ENCODE measurements around the gene CBLIF. TPM values are rescaled to one million over a fixed set of nuclear protein-coding genes. Genes with fewer than 3 reads are reported as not detected.

Gene CBLIF
- total RNA-seq, 2 experiments from 2014 or later = not detected

DNA sequence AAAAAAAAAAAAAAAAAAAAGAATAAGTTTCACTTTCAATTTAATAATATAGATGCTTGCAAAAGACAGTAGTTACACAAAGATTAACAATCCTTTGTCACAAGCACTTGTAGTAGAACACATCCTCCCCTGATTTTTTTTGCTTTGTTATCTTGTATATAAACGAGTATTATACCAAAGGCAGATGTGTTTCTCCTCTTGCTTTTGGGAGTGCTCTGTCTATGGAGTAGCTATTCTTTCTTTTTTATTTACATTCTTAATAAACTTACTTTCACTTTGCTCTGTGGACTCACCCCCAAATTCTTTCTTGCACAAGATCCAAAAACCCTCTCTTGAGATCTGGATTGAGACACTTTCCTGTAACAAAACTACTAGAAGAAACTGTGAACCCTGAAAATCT, 31.3 kb downstream of the CBLIF start:
- Mint-ChIP-seq H3K4me3 (no peak overlapping the region), H3K9me3 (peaks cover 6% of the 10 kb centered on the region), H3K36me3 (ENCODE audit: low read depth) (peaks cover 13% of the 10 kb centered on the region), H3K27me3 (peaks cover 3% of the 10 kb centered on the region), H3K27ac (peak overlapping the region; percentile 39), H3K4me1 (ENCODE audit: low read depth) (peaks cover 37% of the 10 kb centered on the region)
- Histone ChIP-seq H3K27ac (ENCODE audit: low read depth in 1 of 2, low read length in 2 of 2) (no peak overlapping the region), H3K4me3 (ENCODE audit: low read length) (peak overlapping the region; percentile 16), H3K9me3 (ENCODE audit: control insufficient read depth in 1 of 2, insufficient read depth in 1 of 2, low read length in 2 of 2) (no peaks in the 10 kb centered on the region), H3K27me3 (ENCODE audit: control insufficient read depth in 1 of 2, insufficient read depth in 2 of 2, low read length in 2 of 2) (no peaks in the 10 kb centered on the region), H3K36me3 (ENCODE audit: insufficient read depth, low read length) (no peaks in the 10 kb centered on the region), H3K4me1 (ENCODE audit: insufficient read depth, low read length) (peaks cover 31% of the 10 kb centered on the region)
- peak in 1 of 14 experiments; percentile 4 for DNase-seq
- TF ChIP-seq CTCF (IDR thresholded peaks at IDR 0.05) = no peak
- CTCF ChIA-PET = interaction anchor here (0.7 to 1.4 kb wide), 2 partner anchors 9 to 105 kb away, joined by 3 to 4 read pairs; no protein-coding TSS in a partner anchor
- POLR2A ChIA-PET = no interaction called here
- intact Hi-C loops (cut with DNase I, micrococcal nuclease) = loop anchor here (5.0 to 10.0 kb wide), 4 partner anchors 119 to 257 kb away; partner anchors contain the start of gene PATL1 (in 1 of the 2)
- ATAC-seq (ENCODE audit: poor library complexity) = no peak

- peaks cover 3% of the 10 kb centered on the region for H3K27me3 Mint-ChIP-seq
- no peak for TF ChIP-seq CTCF (IDR thresholded peaks at IDR 0.05)
- DNase-seq (no peak), ATAC-seq (ENCODE audit: poor library complexity) (no peak)
- Histone ChIP-seq H3K4me1 (ENCODE audit: insufficient read depth, low read length) (peaks cover 25% of the 10 kb centered on the region), H3K27ac (ENCODE audit: low read depth in 1 of 2, low read length in 2 of 2) (no peak overlapping the region), H3K4me3 (ENCODE audit: low read length) (no peak overlapping the region), H3K27me3 (ENCODE audit: control insufficient read depth in 1 of 2, insufficient read depth in 2 of 2, low read length in 2 of 2) (no peaks in the 10 kb centered on the region), H3K36me3 (ENCODE audit: insufficient read depth, low read length) (peaks cover 5% of the 10 kb centered on the region), H3K9me3 (ENCODE audit: control insufficient read depth in 1 of 2, insufficient read depth in 1 of 2, low read length in 2 of 2) (no peaks in the 10 kb centered on the region)
- POLR2A ChIA-PET = no interaction called here
- no peak overlapping the region for H3K27ac Mint-ChIP-seq
- intact Hi-C loops (cut with DNase I, micrococcal nuclease) = loop anchor here (5.0 to 10.0 kb wide), 4 partner anchors 119 to 256 kb away; partner anchors contain the start of gene PATL1 (in 1 of the 2)
- CTCF ChIA-PET = no interaction called here
- no peak overlapping the region for H3K4me3 Mint-ChIP-seq
- peaks cover 36% of the 10 kb centered on the region for H3K4me1 Mint-ChIP-seq (ENCODE audit: low read depth)
- H3K36me3 Mint-ChIP-seq (ENCODE audit: low read depth) = peaks cover 18% of the 10 kb centered on the region
- peaks cover 6% of the 10 kb centered on the region for H3K9me3 Mint-ChIP-seq
Observed at GRCh38 chr11:59813364-59813763, 31.9 kb downstream of the CBLIF start.

GRCh38 chr11:59812220-59812619, 33.1 kb downstream of the CBLIF start:
- H3K4me1 Mint-ChIP-seq (ENCODE audit: low read depth) = peaks cover 33% of the 10 kb centered on the region
- Histone ChIP-seq H3K27me3 (ENCODE audit: control insufficient read depth in 1 of 2, insufficient read depth in 2 of 2, low read length in 2 of 2) (no peaks in the 10 kb centered on the region), H3K4me3 (ENCODE audit: low read length) (no peak overlapping the region), H3K36me3 (ENCODE audit: insufficient read depth, low read length) (peaks cover 14% of the 10 kb centered on the region), H3K4me1 (ENCODE audit: insufficient read depth, low read length) (peaks cover 25% of the 10 kb centered on the region), H3K27ac (ENCODE audit: low read depth in 1 of 2, low read length in 2 of 2) (no peak overlapping the region), H3K9me3 (ENCODE audit: control insufficient read depth in 1 of 2, insufficient read depth in 1 of 2, low read length in 2 of 2) (no peaks in the 10 kb centered on the region)
- peaks cover 6% of the 10 kb centered on the region for H3K9me3 Mint-ChIP-seq
- peaks cover 3% of the 10 kb centered on the region for H3K27me3 Mint-ChIP-seq
- H3K36me3 Mint-ChIP-seq (ENCODE audit: low read depth) = peaks cover 27% of the 10 kb centered on the region
- ChIA-PET CTCF (no interaction called here), POLR2A (interaction anchor here (0.6 to 2.4 kb wide), 2 partner anchors 197 to 651 kb away, joined by 3 to 14 read pairs; partner anchors contain the start of gene OSBP)
- TF ChIP-seq CTCF (IDR thresholded peaks at IDR 0.05) = no peak
- ATAC-seq (ENCODE audit: poor library complexity) = no peak
- no peak for DNase-seq
- H3K27ac Mint-ChIP-seq = no peak overlapping the region
- H3K4me3 Mint-ChIP-seq = no peak overlapping the region
- intact Hi-C loops (cut with DNase I, micrococcal nuclease) = loop anchor here (5.0 to 10.0 kb wide), 4 partner anchors 117 to 255 kb away; partner anchors contain the start of gene PATL1 (in 1 of the 2)
